ENCODE data around the gene BCL2A1.

DNA sequence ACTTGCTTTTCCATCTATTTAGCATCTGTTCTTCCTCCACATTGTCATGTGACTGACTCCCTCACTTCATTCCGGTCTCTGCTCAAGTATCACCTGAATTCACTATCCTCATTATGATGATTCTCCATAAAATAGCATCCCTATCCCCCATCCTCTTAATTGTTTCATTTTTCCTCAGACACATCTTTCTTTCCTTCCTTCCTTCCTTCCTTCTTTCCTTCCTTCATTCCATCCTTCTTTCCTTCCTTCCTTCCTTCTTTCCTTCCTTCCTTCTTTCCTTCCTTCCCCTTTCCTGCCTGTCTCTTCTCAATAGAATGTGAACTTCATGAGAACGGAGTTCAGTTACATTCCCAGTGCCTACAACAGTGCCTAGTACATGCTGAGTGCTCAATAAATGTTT, 41.6 kb downstream of the BCL2A1 start:
- TF ChIP-seq EZH2phosphoT487 (IDR thresholded peaks at IDR 0.05; ENCODE audit: borderline replicate concordance, low read length) (no peak), EZH2 (IDR thresholded peaks at IDR 0.05; ENCODE audit: low read length, unreplicated experiment) (no peak)
- TF ChIP-seq, protein P1, sequence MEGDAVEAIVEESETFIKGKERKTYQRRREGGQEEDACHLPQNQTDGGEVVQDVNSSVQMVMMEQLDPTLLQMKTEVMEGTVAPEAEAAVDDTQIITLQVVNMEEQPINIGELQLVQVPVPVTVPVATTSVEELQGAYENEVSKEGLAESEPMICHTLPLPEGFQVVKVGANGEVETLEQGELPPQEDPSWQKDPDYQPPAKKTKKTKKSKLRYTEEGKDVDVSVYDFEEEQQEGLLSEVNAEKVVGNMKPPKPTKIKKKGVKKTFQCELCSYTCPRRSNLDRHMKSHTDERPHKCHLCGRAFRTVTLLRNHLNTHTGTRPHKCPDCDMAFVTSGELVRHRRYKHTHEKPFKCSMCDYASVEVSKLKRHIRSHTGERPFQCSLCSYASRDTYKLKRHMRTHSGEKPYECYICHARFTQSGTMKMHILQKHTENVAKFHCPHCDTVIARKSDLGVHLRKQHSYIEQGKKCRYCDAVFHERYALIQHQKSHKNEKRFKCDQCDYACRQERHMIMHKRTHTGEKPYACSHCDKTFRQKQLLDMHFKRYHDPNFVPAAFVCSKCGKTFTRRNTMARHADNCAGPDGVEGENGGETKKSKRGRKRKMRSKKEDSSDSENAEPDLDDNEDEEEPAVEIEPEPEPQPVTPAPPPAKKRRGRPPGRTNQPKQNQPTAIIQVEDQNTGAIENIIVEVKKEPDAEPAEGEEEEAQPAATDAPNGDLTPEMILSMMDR (conservative IDR thresholded peaks at IDR 0.05; ENCODE audit: low read depth, low read length), result no peak
